B cell (primary cell): ENCODE measurements around the gene TSPAN14. TPM values are rescaled to one million over a fixed set of nuclear protein-coding genes. Genes with fewer than 3 reads are reported as not detected.

ENCODE experiments used
- ATAC-seq: fragments of 200-7000 bp; cut with Tn5 transposase; one replicate; pipeline ENCODE4 v1.10.0; 2021; ENCODE audit warnings: low read depth, mild to moderate bottlenecking, moderate number of reproducible peaks, moderate library complexity
- CTCF ChIA-PET: fragments of 350-600 bp; sonication (Branson Sonifier 250); formaldehyde crosslinking; loops from one replicate; lab custom pipeline; 2021; ENCODE audit warnings: antibody characterized with exemption, inconsistent platforms; lab: Charles Lee
- POLR2A ChIA-PET: fragments of 350-600 bp; sonication (Branson Sonifier 250); formaldehyde crosslinking; loops from one replicate; lab custom pipeline; 2021; ENCODE audit warnings: antibody characterized with exemption; lab: Charles Lee
- DNase-seq: peaks from one replicate; pipeline ENCODE4 v3.0.0; 2013
- H2AFZ ChIP-seq: 2 replicates; pipeline ENCODE4 v1.6.1; 2012; ENCODE audit warnings: mild to moderate bottlenecking, low read depth, low read length; ENCODE audit not compliant: insufficient read depth, poor library complexity, severe bottlenecking
- H3K27ac ChIP-seq, 2 donors: 1 replicate in 1 of 2; 2 replicates in 1 of 2; pipeline ENCODE4 v1.5.1; 2012 to 2013; ENCODE audit warnings: low read length in 2 of 2, mild to moderate bottlenecking in 2 of 2, moderate library complexity in 1 of 2
- H3K27me3 ChIP-seq, 4 experiments: fragments of 200-600 bp in 1 of 4; sonication (generic) in 1 of 4; replicated peaks in 1 of 4; 1 replicate in 2 of 4; 2 replicates in 2 of 4; pipeline versions ENCODE4 v1.6.1 to v1.7.0; 2013 to 2016; ENCODE audit warnings: low read length in 3 of 4, mild to moderate bottlenecking in 2 of 4, mixed read lengths in 1 of 4, moderate library complexity in 1 of 4; ENCODE audit not compliant: insufficient read depth in 4 of 4, control insufficient read depth in 3 of 4; ENCODE audit errors: control extremely low read depth in 1 of 4
- H3K36me3 ChIP-seq, 2 experiments: replicated peaks in 1 of 2; 1 replicate in 1 of 2; 2 replicates in 1 of 2; pipeline versions ENCODE4 v1.6.1 to v1.7.1; 2013; ENCODE audit warnings: low read length in 1 of 2; ENCODE audit not compliant: insufficient read depth in 2 of 2, control insufficient read depth in 1 of 2; ENCODE audit errors: control extremely low read depth in 1 of 2, extremely low read depth in 1 of 2
- H3K4me1 ChIP-seq, 2 donors: fragments of 200-600 bp in 1 of 2; sonication (generic) in 1 of 2; 1 replicate in 1 of 2; 2 replicates in 1 of 2; pipeline versions ENCODE4 v1.5.1 to v1.6.1; 2013 to 2017; ENCODE audit warnings: low read length in 2 of 2; ENCODE audit not compliant: control insufficient read depth in 2 of 2, insufficient read depth in 2 of 2
- H3K4me2 ChIP-seq: replicated peaks from 2 replicates; pipeline ENCODE3; 2012; ENCODE audit warnings: mild to moderate bottlenecking, low read depth, low read length; ENCODE audit not compliant: poor library complexity, severe bottlenecking
- H3K4me3 ChIP-seq, 5 experiments: fragments of 200-600 bp in 1 of 5; sonication (generic) in 1 of 5; 1 replicate in 3 of 5; 2 replicates in 2 of 5; pipeline versions ENCODE4 v1.5.1 to v1.7.0; 2011 to 2016; ENCODE audit warnings: low read length in 4 of 5, mild to moderate bottlenecking in 4 of 5, low read depth in 2 of 5, control low read depth in 1 of 5, moderate library complexity in 1 of 5; ENCODE audit not compliant: insufficient read depth in 1 of 5; ENCODE audit errors: control extremely low read depth in 1 of 5, extremely low read depth in 1 of 5
- H3K79me2 ChIP-seq: fragments of 200-600 bp; sonication (generic); one replicate; pipeline ENCODE4 v1.6.0; 2016; ENCODE audit warnings: low read length; ENCODE audit not compliant: control insufficient read depth, insufficient read depth
- H3K9ac ChIP-seq: fragments of 200-600 bp; sonication (generic); 2 replicates; pipeline ENCODE4 v1.6.1; 2017; ENCODE audit warnings: mild to moderate bottlenecking, low read length, moderate library complexity
- H3K9me3 ChIP-seq, 3 donors: one replicate each; pipeline versions ENCODE4 v1.6.1 to v1.7.1; 2013; ENCODE audit warnings: low read length in 2 of 3; ENCODE audit not compliant: control insufficient read depth in 2 of 3, insufficient read depth in 1 of 3; ENCODE audit errors: control extremely low read depth in 1 of 3
- H4K20me1 ChIP-seq: 2 replicates; pipeline ENCODE4 v1.6.0; 2012; ENCODE audit warnings: mild to moderate bottlenecking, low read length; ENCODE audit not compliant: insufficient read depth, control insufficient read depth, poor library complexity, severe bottlenecking
- H3K27ac Mint-ChIP-seq: one replicate; pipeline ENCODE4 v1.8.0; 2021; ENCODE audit warnings: mixed read lengths
- H3K27me3 Mint-ChIP-seq: one replicate; pipeline ENCODE4 v1.8.0; 2021; ENCODE audit warnings: mixed read lengths
- H3K4me1 Mint-ChIP-seq: one replicate; pipeline ENCODE4 v1.8.0; 2021; ENCODE audit warnings: mixed read lengths
- H3K4me3 Mint-ChIP-seq: one replicate; pipeline ENCODE4 v1.8.0; 2021; ENCODE audit warnings: mixed read lengths
- H3K9me3 Mint-ChIP-seq: one replicate; pipeline ENCODE4 v1.8.0; 2022; ENCODE audit warnings: mixed read lengths; ENCODE audit not compliant: insufficient read depth
- CTCF ChIP-seq: fragments of 200-600 bp; IDR thresholded peaks from one replicate; pipeline ENCODE4 v1.8.0; 2022; ENCODE audit warnings: antibody characterized with exemption, mild to moderate bottlenecking
- EZH2 ChIP-seq: IDR thresholded peaks from 2 replicates; pipeline ENCODE4 v1.6.1; 2012; ENCODE audit warnings: borderline replicate concordance, low read depth, mild to moderate bottlenecking, moderate library complexity, low read length; ENCODE audit not compliant: insufficient read depth, poor library complexity, severe bottlenecking
- WGBS: methylation state at CpG from one replicate; pipeline ENCODE4 v1.1.5; 2013; ENCODE audit warnings: missing lambda C conversion rate; ENCODE audit not compliant: insufficient coverage; 5-methylcytosine and 5-hydroxymethylcytosine counted together
- intact Hi-C: fragments of 100-400 bp; cut with micrococcal nuclease; formaldehyde crosslinking; loops from one replicate; pipeline ENCODE4 v1.10.0; 2022
- polyA plus RNA-seq: library from polyadenylated mRNA; depleted of rRNA; stranded (reverse); fragments of >200 nt; gene quantifications from 2 replicates; pipeline ENCODE4 v1.2.3, GENCODE V29; 2012
- total RNA-seq, 2 donors: library from RNA; stranded (reverse); fragments of 120-200 nt in 1 of 2; gene quantifications; 1 replicate in 1 of 2; 2 replicates in 1 of 2; pipeline versions ENCODE4 v1.2.3 to v1.2.4, GENCODE V29; 2013 to 2022

Gene TSPAN14
- total and polyA plus RNA-seq, 2 donors (not counting 1 experiment from before 2014, with no cell fraction given) = 27.8 to 55.3 TPM

DNA sequence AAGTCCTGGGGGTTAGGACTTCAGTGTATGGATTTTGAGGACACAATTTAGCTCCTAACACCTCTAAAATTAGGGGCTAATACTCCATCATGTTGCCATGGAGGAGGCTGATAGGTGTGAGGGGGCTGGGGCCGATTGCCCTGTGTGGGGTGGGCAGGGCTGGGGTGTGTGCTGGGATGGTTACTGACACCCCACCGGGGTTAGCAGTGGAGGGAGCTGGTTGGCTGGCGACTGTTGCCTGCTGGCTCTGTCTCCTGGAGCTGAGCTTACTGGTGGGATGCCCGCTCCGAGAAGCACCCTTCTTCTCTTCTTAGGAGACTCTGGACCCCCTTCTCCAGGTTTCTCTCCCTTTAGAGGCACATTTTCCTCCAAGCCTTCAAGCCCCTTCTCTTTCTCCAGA lies 61.4 kb downstream of the TSPAN14 start:
- intact Hi-C loops = no loop called here
- Histone ChIP-seq H2AFZ (no peak overlapping the region), H3K4me3 (no peak overlapping the region), H3K4me1 (peaks cover 16 to 24% of the 10 kb centered on the region in 2 donors), H3K27ac (no peak overlapping the region), H3K27me3 (no peaks in the 10 kb centered on the region), H3K36me3 (peaks cover 1 to 68% of the 10 kb centered on the region in 2 experiments), H3K9me3 (no peaks in the 10 kb centered on the region), H3K79me2 (no peaks in the 10 kb centered on the region), H3K9ac (no peak overlapping the region), H4K20me1 (no peaks in the 10 kb centered on the region), H3K4me2 (no peak overlapping the region)
- H3K4me1 Mint-ChIP-seq = peaks cover 31% of the 10 kb centered on the region
- H3K27me3 Mint-ChIP-seq = no peaks in the 10 kb centered on the region
- CTCF ChIA-PET = interaction anchor here (0.7 to 1.4 kb wide), 3 partner anchors 10 to 131 kb away, joined by 3 to 4 read pairs (median 3); no protein-coding TSS in a partner anchor
- H3K4me3 Mint-ChIP-seq = no peak overlapping the region
- no peak overlapping the region for H3K27ac Mint-ChIP-seq
- no peaks in the 10 kb centered on the region for H3K9me3 Mint-ChIP-seq
- DNase-seq (no peak), ATAC-seq (no peak)
- POLR2A ChIA-PET = no interaction called here
- TF ChIP-seq CTCF = no peak
- no peak for TF ChIP-seq EZH2
- 100% methylated on average over 2 of the region's 5 CpGs for WGBS

- H4K20me1 ChIP-seq = no peaks in the 10 kb centered on the region
- DNase-seq (no peak), ATAC-seq (no peak)
- TF ChIP-seq EZH2 (no peak), CTCF (no peak)
- ChIA-PET CTCF (interaction anchor here (0.7 to 0.9 kb wide), 2 partner anchors 10 to 89 kb away, joined by 3 to 4 read pairs; no protein-coding TSS in a partner anchor), POLR2A (no interaction called here)
- H3K9me3 Mint-ChIP-seq = no peaks in the 10 kb centered on the region
- no peaks in the 10 kb centered on the region for H3K27me3 Mint-ChIP-seq
- H3K9ac ChIP-seq = no peak overlapping the region
- H3K79me2 ChIP-seq = no peaks in the 10 kb centered on the region
- peaks cover 35% of the 10 kb centered on the region for H3K4me1 Mint-ChIP-seq
- no peak overlapping the region for H3K4me3 Mint-ChIP-seq
- peaks cover 16 to 28% of the 10 kb centered on the region in 2 donors for H3K4me1 ChIP-seq
- 88% methylated on average over 12 of the region's 12 CpGs for WGBS
- peaks cover 1 to 70% of the 10 kb centered on the region in 2 experiments for H3K36me3 ChIP-seq
- H2AFZ ChIP-seq = no peak overlapping the region
- no peak overlapping the region for H3K4me2 ChIP-seq
- no peaks in the 10 kb centered on the region for H3K27me3 ChIP-seq
- no peaks in the 10 kb centered on the region for H3K9me3 ChIP-seq
- no peak overlapping the region for H3K27ac ChIP-seq
- intact Hi-C loops = no loop called here
- no peak overlapping the region for H3K4me3 ChIP-seq
- H3K27ac Mint-ChIP-seq = no peak overlapping the region
Observed at GRCh38 chr10:80515941-80516340, 61.8 kb downstream of the TSPAN14 start.
